ENCODE data around the gene TACC2. TPM values are rescaled to one million over a fixed set of nuclear protein-coding genes. Genes with fewer than 3 reads are reported as not detected.

TACC2 gene
- total RNA-seq, 6 experiments from 2014 or later = 16.2 to 21.1 (median 18.8) TPM

DNA sequence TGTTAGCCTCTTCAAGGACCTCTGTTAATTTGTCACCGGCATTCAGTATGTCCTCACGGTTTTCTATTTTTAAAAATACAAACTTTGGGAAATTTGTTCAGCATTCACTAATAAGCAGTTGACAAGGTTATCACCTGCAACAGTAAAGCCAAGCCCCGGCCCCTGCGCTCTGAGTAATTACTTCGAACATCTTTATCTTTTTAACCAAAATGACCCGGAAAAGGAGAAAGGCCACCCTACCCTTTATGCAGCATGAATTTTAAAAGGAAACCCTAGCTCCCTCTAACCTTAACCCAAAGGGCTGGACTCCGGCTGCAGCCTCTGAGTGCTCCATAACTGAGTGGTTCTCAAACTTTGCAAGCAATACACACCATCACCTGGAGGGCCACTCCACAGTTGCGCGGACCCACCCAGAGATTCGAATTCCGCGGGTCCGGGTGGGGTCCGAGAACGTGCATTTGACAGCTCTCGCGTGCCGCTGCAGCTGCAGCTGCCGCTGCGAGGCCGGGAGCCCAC is 14.9 kb upstream of the TACC2 start:
- Histone ChIP-seq H3K4me1 (peaks cover 0 to 48% (median 19%) of the 10 kb centered on the region in 4 donors), H3K9me3 (no peaks in the 10 kb centered on the region), H3K27me3 (no peaks in the 10 kb centered on the region), H3K27ac (peak overlapping the region; percentile 94 to 100 (median 95)), H3K4me3 (peak overlapping the region; percentile 84 to 97 (median 94)), H3K36me3 (peaks cover 0 to 5% (median 2%) of the 10 kb centered on the region in 4 donors)
- 11% methylated on average over 7 of the region's 21 CpGs for WGBS (ENCODE audit: insufficient coverage, low coverage, low lambda C conversion rate, missing lambda C conversion rate)
- DNase-seq (no peak), ATAC-seq (peak in 2 of 4 donors; percentile 8 to 12)
- TF ChIP-seq POLR2A (IDR thresholded peaks at IDR 0.05) = no peak
- intact Hi-C loops (cut with DNase I) = no loop called here

- H3K9me3 ChIP-seq = no peaks in the 10 kb centered on the region
- peak; percentile 81 for TF ChIP-seq POLR2A (IDR thresholded peaks at IDR 0.05)
- TF ChIP-seq, protein P1, sequence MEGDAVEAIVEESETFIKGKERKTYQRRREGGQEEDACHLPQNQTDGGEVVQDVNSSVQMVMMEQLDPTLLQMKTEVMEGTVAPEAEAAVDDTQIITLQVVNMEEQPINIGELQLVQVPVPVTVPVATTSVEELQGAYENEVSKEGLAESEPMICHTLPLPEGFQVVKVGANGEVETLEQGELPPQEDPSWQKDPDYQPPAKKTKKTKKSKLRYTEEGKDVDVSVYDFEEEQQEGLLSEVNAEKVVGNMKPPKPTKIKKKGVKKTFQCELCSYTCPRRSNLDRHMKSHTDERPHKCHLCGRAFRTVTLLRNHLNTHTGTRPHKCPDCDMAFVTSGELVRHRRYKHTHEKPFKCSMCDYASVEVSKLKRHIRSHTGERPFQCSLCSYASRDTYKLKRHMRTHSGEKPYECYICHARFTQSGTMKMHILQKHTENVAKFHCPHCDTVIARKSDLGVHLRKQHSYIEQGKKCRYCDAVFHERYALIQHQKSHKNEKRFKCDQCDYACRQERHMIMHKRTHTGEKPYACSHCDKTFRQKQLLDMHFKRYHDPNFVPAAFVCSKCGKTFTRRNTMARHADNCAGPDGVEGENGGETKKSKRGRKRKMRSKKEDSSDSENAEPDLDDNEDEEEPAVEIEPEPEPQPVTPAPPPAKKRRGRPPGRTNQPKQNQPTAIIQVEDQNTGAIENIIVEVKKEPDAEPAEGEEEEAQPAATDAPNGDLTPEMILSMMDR (IDR thresholded peaks at IDR 0.05) = peak in 1 of 4 donors; percentile 50
- DNase-seq = peak; percentile 85 to 86 (median 86)
- no CpG with 5 or more reads among the region's 101 CpGs for WGBS (ENCODE audit: insufficient coverage, low coverage, low lambda C conversion rate, missing lambda C conversion rate)
- peaks cover 0 to 42% (median 16%) of the 10 kb centered on the region in 4 donors for H3K4me1 ChIP-seq
- peaks cover 0 to 3% (median 0%) of the 10 kb centered on the region in 4 donors for H3K36me3 ChIP-seq
- intact Hi-C loops (cut with DNase I) = no loop called here
- no peaks in the 10 kb centered on the region for H3K27me3 ChIP-seq
- peak; percentile 77 to 87 (median 82) for ATAC-seq
- H3K4me3 ChIP-seq = peak within 1 kb of the TSS; percentile 84 to 97 (median 94)
- H3K27ac ChIP-seq = peak within 1 kb of the TSS; percentile 94 to 100 (median 95)
Observed at GRCh38 chr10:121974535-121975294, 14.2 kb upstream of the TACC2 start, which contains the start of gene NSMCE4A. NSMCE4A (minus strand) TSS chr10:121975217; CDS start chr10:121975165, 52 bp downstream.

DNA sequence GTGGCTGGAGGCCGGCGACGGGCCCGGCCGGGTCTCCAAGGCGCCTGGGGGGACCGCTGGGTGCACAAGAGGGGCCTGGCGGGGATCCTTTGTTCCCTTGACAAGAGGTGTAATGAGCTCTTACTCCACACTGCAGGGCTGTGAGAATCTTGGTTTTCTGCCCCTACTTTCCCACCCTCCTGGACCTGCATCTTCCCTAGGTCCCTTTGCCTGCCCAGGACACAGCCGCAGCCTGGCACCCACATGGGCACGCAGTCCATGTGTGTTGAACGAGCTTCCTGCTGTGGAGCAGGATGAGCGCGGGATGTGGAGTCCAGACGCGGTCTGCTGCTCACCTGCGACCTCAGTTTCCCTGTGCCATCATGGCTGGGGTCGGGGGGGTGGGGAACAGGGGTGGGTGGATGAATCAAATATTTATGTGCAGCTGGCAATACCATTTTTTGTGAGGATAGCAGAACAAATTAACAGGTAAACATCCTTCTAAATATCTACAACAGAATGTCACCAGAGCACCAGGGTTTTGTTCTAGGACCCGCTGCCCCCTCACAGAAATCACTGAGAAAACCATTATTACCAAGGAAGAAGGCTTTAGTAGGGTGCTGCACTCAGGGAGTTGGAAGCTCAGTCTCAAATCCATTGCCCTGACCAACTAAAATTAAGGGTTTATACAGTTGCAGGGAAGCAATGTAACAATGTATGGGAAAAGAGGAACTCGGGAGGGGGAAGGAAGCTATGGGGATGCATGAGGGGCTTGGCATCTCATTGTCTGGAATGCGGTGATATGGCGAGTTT is 13.5 kb upstream of the TACC2 start:
- 35% methylated on average over 12 of the region's 21 CpGs for WGBS (ENCODE audit: insufficient coverage, low coverage, low lambda C conversion rate, missing lambda C conversion rate)
- intact Hi-C loops (cut with DNase I) = no loop called here
- no peaks in the 10 kb centered on the region for H3K9me3 ChIP-seq
- peak overlapping the region; percentile 84 to 97 (median 94) for H3K4me3 ChIP-seq
- H3K4me1 ChIP-seq = peaks cover 0 to 37% (median 15%) of the 10 kb centered on the region in 4 donors
- peaks cover 0 to 3% (median 0%) of the 10 kb centered on the region in 4 donors for H3K36me3 ChIP-seq
- TF ChIP-seq, protein P1 (IDR thresholded peaks at IDR 0.05) = peak in 3 of 4 donors; percentile 71 to 83 (median 78)
- TF ChIP-seq POLR2A (IDR thresholded peaks at IDR 0.05) = no peak
- DNase-seq = no peak
- H3K27me3 ChIP-seq = no peaks in the 10 kb centered on the region
- H3K27ac ChIP-seq = peak overlapping the region; percentile 94 to 100 (median 95)
- peak; percentile 21 to 53 (median 42) for ATAC-seq

DNA sequence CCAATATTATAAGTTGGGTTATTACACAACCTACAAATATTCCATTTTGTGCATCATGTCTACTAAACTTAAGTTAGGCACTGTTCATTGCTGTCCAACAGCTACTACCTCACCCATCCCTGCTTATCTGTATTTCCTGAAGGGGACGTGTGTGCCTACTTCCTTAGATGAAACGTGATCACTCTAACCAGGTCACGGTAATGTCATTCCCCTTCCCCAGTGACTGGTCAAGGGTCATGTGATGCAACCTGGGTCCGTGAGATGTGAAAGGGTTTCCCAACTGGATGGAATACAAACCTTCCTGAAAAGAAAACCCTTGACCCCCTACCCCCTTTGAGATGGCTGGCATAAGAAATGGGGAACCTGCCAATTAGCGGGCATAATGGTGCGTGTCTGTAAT is 12.4 kb upstream of the TACC2 start:
- H3K27ac ChIP-seq = peak overlapping the region in 2 of 3 donors; percentile 39 to 94
- TF ChIP-seq POLR2A (IDR thresholded peaks at IDR 0.05) = peak; percentile 27
- TF ChIP-seq, protein P1 (IDR thresholded peaks at IDR 0.05) = no peak
- no peaks in the 10 kb centered on the region for H3K36me3 ChIP-seq
- ATAC-seq (peak; percentile 45 to 68 (median 52)), DNase-seq (peak; percentile 48 to 75 (median 70))
- peaks cover 0 to 31% (median 12%) of the 10 kb centered on the region in 4 donors for H3K4me1 ChIP-seq
- H3K4me3 ChIP-seq = no peak overlapping the region
- intact Hi-C loops (cut with DNase I) = no loop called here
- H3K9me3 ChIP-seq = no peaks in the 10 kb centered on the region
- 18% methylated on average over 6 of the region's 6 CpGs for WGBS (ENCODE audit: insufficient coverage, low coverage, low lambda C conversion rate, missing lambda C conversion rate)
- H3K27me3 ChIP-seq = no peaks in the 10 kb centered on the region
